IPS-NIHi7 (cell line): ENCODE measurements around the gene COMMD1.

Experiments used
- DNase-seq: peaks from one replicate; pipeline ENCODE4 v3.0.0; 2012; ENCODE audit warnings: mixed read lengths; ENCODE audit errors: extremely low spot score

The COMMD1 gene

DNA sequence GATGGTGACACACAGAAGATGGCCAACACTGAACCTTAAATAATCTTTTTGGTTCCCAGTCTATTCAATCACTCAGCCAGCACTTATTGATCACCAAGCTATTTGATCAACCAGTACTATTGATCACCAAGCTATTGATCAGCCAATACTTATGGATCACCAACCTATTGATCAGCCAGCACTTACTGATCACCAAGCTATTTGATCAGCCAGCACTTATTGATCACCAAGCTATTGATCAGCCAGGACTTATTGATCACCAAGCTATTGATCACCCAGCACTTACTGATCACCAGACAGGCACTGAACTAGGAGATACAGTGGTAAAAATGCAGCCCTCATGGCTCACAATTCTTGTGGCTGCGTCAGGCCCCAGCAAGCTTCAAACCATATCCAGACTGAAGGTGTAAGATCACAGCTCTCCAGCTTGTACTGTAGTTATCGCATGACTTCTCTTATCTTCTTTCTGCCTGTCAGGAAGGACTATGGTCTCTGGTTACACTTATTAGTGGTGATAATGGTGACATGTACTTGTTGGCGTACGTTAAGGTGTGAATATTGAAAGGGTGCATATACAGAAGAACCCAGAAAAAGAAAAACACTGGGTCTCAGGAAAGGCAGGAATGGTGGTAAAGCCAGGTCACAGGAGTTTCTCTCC lies 272.0 kb downstream of the COMMD1 start:
- no peak for DNase-seq

DNA sequence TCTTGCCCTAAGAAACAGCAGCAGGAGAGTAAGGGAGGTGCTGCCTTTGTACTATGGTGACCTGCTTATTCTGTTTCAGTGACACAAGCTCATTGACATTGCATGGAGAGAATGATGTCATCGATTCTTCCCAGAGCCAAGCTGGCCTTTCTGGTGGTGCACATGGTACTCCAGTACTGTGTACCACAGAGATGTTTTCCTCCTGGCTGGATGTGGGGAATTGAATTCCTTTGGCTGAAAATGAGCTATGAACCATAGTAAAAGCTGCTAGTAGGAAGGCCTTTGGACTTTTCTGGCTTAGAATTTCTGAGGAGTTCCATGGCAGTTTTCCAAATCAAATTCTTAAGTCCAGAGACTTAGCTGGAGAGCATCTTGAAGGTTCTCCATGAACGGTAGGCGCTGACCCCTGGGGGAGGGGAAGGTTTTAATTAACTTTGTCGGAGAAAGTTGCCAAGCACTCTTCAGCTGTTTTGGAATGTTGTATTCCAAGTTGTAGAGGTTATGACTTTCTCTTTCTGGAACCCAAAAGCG lies 273.3 kb downstream of the COMMD1 start:
- DNase-seq = no peak

DNA sequence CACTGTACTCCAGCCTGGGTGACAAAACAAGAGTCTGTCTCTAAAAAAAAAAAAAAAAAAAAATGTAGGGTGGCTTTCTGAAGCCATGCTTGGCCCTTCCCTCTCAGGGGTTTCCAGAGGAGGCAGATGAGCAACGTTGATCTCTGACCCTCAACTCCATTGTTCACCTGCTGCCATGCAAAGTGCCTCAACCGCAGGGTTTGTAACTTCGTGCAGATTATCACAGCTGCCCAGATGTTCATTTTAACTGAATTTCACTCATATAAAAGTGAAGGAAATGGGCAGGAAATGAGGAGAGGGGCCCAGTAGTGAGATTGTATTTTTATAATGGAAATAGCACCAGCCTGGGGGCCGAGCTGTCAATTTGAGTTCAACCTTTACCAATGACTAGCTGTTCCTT lies 275.5 kb downstream of the COMMD1 start:
- no peak for DNase-seq

DNA sequence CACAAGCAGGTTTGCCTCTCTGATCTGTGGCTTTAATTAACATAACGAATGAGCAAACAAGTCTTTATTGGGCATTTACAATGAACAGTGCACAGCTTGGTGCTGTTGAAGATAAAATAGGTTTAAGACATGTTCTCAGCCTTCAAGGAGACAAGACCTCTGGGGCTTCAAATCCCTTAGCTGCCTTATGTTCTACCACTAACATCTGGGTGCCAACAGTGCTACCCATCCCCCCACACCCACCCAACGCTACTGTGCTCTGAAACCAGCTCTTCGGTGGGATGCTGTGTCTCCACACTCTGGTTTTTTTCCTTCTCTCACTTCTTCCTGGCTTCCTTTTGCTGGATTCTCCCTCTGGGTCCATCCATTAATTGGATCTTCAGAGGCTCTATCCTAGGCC lies 276.4 kb downstream of the COMMD1 start:
- no peak for DNase-seq

DNA sequence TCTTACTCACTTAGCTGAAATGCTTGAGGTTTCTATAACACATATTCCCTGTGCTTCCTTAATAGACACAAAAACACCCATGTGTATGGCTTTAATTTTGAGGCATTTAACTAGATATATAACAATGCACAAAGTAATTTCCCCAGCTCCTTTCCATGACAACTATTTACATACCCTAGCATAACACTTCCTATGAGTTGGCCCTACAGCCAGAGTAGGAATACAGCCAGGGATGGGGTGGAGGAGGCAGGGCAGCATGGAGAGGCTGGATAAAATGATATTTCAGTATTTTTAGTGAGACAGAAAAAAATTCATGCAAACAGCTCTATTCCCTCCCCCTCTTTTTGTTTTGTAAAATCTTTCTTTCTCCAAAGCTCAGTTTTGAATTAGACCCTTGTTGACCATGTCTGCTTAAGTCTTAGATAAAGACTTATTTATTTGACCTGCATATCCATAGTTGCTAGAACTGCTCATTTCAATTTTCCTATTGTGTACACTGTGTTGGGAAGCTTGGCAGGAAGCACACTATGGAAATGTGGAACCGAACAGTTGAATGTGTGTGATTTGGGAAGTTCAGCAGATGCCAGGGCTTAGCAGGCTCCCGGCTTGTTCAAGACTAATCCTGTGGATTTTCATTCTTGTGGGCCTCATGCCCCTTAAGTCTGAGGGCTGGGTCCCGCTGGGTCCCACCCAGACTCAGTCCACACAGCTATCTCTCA lies 279.2 kb downstream of the COMMD1 start:
- DNase-seq = no peak
